Esophagus muscularis mucosa (tissue), 4 donors: ENCODE results near the gene VAPA. TPM values are rescaled to one million over a fixed set of nuclear protein-coding genes. Genes with fewer than 3 reads are reported as not detected.
A peak's percentile ranks its signal among the peaks of the same experiment; 100 is the strongest.

Experiments
- DNase-seq: peaks from one replicate; pipeline ENCODE4 v3.0.0-alpha.2; 2017; ENCODE audit errors: extremely low spot score
- H3K27ac ChIP-seq, 4 donors: fragments of 200-600 bp; sonication (generic); replicated peaks in 1 of 4; 1 replicate in 3 of 4; 2 replicates in 1 of 4; pipeline ENCODE4 v1.5.1; 2016 to 2019; ENCODE audit warnings: mild to moderate bottlenecking in 1 of 4
- H3K27me3 ChIP-seq, 4 donors: fragments of 200-600 bp; sonication (generic); one replicate each; pipeline versions ENCODE4 v1.5.1 to v1.6.0; 2016 to 2019
- H3K36me3 ChIP-seq, 4 donors: fragments of 200-600 bp; sonication (generic); one replicate each; pipeline ENCODE4 v1.5.1; 2016 to 2019
- H3K4me1 ChIP-seq, 4 donors: fragments of 200-600 bp; sonication (generic); one replicate each; pipeline ENCODE4 v1.5.1; 2016 to 2019
- H3K4me3 ChIP-seq, 4 donors: fragments of 200-600 bp; sonication (generic); 1 replicate in 2 of 4; 2 replicates in 2 of 4; pipeline ENCODE4 v1.5.1; 2016 to 2019; ENCODE audit warnings: mild to moderate bottlenecking in 4 of 4, moderate library complexity in 1 of 4
- H3K9me3 ChIP-seq, 4 donors: fragments of 200-600 bp; sonication (generic); 1 replicate in 3 of 4; 2 replicates in 1 of 4; pipeline ENCODE4 v1.5.1; 2016 to 2019
- EP300 ChIP-seq: sonication (generic); formaldehyde crosslinking; IDR thresholded peaks from one replicate; pipeline ENCODE4 v1.6.1; 2017; ENCODE audit warnings: antibody characterized with exemption
- POLR2A ChIP-seq: fragments of 450-650 bp; IDR thresholded peaks from one replicate; pipeline ENCODE4 v1.6.1; 2017; ENCODE audit warnings: antibody characterized with exemption, moderate library complexity, mild to moderate bottlenecking, low read depth
- POLR2AphosphoS5 ChIP-seq, 2 donors: sonication (generic); formaldehyde crosslinking; IDR thresholded peaks; one replicate each; pipeline ENCODE4 v1.6.1; 2017; ENCODE audit warnings: antibody characterized with exemption in 2 of 2
- WGBS: methylation state at CpG from one replicate; pipeline ENCODE4 v1.1.5; 2018; 5-methylcytosine and 5-hydroxymethylcytosine counted together
- intact Hi-C: fragments of 100-400 bp; cut with DNase I; formaldehyde crosslinking; loops from one replicate; pipeline ENCODE4 v1.15.1; 2023
- total RNA-seq, 4 donors: library from RNA; depleted of rRNA; stranded (reverse); fragments of >200 nt; gene quantifications; one replicate each; pipeline versions ENCODE4 v1.1.0 to v1.2.1, GENCODE V29; 2016
- TF ChIP-seq, protein P1 (sequence below), 3 experiments: fragments of 200-600 bp in 2 of 3; fragments of 450-650 bp in 1 of 3; sonication (generic) in 2 of 3; IDR thresholded peaks; one replicate each; pipeline ENCODE4 v1.5.1; 2017 to 2019; ENCODE audit warnings: antibody characterized with exemption in 3 of 3, mild to moderate bottlenecking in 2 of 3, moderate library complexity in 1 of 3

The VAPA gene
- total RNA-seq, 4 donors from 2014 or later: 198 to 336 (median 260) TPM

DNA sequence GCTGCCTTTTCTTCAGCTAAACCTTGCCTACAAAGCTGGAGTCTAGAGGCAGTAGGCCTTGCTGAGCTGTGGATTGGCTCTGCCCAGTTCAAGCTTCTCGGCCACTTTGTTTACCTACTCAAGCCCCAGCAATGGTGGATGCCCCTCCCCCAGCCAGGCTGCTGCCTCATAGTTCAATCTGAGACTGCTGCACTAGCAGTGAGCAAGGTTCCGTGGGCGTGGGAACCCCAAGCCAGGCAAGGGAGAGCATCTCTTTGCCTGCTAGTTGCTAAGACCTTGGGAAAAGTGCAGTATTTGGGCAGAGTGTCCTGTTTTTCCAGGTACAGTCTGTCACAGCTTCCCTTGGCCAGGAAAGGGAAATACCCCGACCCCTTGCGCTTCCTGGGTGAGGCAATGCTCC, 68.9 kb downstream of the VAPA start:
- peak; percentile 50 for DNase-seq
- Histone ChIP-seq H3K9me3 (no peaks in the 10 kb centered on the region), H3K36me3 (no peaks in the 10 kb centered on the region), H3K4me1 (peaks cover 0 to 3% (median 0%) of the 10 kb centered on the region in 4 donors), H3K27ac (no peak overlapping the region), H3K27me3 (no peaks in the 10 kb centered on the region), H3K4me3 (no peak overlapping the region)
- 100% methylated on average over 3 of the region's 5 CpGs for WGBS
- TF ChIP-seq POLR2A: no peak
- TF ChIP-seq EP300: no peak
- intact Hi-C loops: no loop called here

DNA sequence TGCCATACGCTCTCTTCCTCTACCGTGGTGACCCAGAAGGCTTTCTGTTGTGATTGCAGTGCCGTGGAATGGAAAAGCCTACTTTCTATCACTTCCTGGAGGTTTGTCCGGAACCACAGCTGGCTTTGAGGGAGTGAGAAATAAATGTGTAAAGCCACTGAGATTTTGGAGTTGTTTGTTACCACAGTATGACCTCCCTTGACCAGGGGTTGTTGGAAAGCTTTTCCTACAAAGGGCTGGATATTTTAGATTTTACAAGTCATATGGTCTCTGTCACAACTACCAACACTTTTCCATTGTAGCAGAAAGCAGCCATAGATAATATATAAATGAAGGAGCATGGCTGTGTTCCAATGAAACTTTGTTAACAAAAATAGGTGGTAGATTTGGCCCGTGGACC, 70.3 kb downstream of the VAPA start:
- WGBS: 63% methylated on average over 5 of the region's 5 CpGs
- TF ChIP-seq POLR2AphosphoS5 (IDR thresholded peaks at IDR 0.05) (no peak), EP300 (no peak), POLR2A (no peak)
- TF ChIP-seq, protein P1, sequence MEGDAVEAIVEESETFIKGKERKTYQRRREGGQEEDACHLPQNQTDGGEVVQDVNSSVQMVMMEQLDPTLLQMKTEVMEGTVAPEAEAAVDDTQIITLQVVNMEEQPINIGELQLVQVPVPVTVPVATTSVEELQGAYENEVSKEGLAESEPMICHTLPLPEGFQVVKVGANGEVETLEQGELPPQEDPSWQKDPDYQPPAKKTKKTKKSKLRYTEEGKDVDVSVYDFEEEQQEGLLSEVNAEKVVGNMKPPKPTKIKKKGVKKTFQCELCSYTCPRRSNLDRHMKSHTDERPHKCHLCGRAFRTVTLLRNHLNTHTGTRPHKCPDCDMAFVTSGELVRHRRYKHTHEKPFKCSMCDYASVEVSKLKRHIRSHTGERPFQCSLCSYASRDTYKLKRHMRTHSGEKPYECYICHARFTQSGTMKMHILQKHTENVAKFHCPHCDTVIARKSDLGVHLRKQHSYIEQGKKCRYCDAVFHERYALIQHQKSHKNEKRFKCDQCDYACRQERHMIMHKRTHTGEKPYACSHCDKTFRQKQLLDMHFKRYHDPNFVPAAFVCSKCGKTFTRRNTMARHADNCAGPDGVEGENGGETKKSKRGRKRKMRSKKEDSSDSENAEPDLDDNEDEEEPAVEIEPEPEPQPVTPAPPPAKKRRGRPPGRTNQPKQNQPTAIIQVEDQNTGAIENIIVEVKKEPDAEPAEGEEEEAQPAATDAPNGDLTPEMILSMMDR (IDR thresholded peaks at IDR 0.05): no peak
- intact Hi-C loops: no loop called here
- Histone ChIP-seq H3K9me3 (no peaks in the 10 kb centered on the region), H3K27me3 (no peaks in the 10 kb centered on the region), H3K36me3 (no peaks in the 10 kb centered on the region), H3K4me1 (peaks cover 0 to 8% (median 0%) of the 10 kb centered on the region in 4 donors), H3K27ac (no peak overlapping the region), H3K4me3 (no peak overlapping the region)
- no peak for DNase-seq

DNA sequence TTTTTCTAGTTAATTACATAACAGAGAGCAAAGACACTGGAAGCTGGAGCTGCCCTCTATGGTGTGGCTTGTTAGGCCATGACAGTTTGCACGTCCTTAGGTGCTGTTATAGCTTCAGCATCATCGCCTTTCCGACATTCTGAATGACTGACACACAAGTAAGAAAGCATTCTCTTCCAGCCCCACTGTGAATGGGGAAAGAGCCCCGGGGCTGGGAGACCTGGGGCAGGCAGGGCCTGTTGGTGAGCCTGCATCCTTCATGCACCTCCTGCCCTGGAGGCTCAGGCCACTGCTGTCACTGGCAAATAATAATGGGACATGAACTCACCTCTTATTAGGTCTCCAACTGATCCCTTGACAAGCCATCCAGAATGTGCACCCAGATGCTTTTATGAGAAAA, 71.8 kb downstream of the VAPA start:
- Histone ChIP-seq H3K27me3 (no peaks in the 10 kb centered on the region), H3K4me3 (no peak overlapping the region), H3K9me3 (no peaks in the 10 kb centered on the region), H3K27ac (no peak overlapping the region), H3K36me3 (no peaks in the 10 kb centered on the region), H3K4me1 (peaks cover 0 to 8% (median 0%) of the 10 kb centered on the region in 4 donors)
- WGBS: 84% methylated on average over 4 of the region's 4 CpGs
- TF ChIP-seq, protein P1 (IDR thresholded peaks at IDR 0.05): no peak
- TF ChIP-seq EP300 (no peak), POLR2AphosphoS5 (IDR thresholded peaks at IDR 0.05) (no peak), POLR2A (no peak)
- DNase-seq: peak; percentile 45
- intact Hi-C loops: no loop called here

DNA sequence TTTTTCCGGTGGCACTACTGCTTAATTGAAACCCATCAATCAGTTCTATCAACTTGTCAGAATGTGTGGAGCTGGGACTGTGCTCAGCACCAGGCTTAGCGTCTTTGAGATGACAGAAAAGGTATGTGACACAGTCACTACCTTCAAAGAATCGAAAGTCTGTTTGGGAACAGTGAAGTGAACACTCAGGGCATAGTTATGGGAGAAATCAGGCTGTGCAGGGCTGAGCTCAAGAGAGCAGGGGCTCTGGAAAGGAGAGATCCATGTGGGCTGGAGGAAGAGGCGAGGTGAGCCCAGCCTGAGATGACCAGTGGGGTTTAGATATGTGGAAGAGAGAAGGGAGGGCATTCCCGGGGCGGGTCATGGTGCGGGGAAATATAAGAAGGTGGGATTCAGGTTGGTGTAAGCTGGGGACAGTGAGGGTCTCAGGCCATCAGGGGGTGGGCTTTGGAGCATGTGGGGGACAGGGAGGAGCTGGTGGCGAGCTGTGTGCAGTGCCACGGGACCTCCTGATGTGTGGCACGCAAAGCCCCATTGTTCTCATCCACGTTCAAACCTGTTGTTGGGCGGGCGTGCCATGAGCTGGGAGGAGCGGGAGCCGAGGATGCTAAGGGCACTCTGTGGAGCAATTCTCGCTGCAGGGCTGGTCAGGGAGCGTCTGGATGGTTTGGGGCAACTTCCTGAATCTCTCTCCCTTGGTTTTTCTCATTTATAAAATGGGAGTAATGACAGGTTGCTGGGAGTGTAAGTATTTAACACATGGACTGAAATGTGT, 72.5 kb downstream of the VAPA start:
- DNase-seq: peak; percentile 75
- TF ChIP-seq POLR2AphosphoS5 (IDR thresholded peaks at IDR 0.05) (no peak), EP300 (no peak), POLR2A (no peak)
- TF ChIP-seq, protein P1 (IDR thresholded peaks at IDR 0.05): no peak
- WGBS: 83% methylated on average over 15 of the region's 17 CpGs

DNA sequence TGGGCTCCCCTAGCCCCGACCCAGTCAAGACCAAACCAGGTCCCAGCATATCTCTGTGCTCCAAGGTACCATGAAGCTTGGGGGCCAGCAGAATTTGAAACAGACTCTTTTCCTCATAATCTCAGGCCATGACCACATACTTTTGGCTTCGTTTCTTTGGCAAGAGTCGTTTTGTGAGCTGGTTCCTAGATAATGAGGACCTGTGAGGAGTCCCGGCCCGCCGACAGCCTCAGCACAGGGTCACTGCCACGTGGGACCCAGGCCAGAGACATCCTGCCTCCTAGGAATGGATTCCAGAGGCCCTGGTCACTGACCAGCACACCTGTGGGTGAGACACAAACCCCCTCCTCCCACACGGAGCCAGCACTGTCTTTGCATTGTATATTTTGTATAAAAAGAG, 73.5 kb downstream of the VAPA start:
- Histone ChIP-seq H3K27ac (no peak overlapping the region), H3K4me3 (no peak overlapping the region), H3K36me3 (no peaks in the 10 kb centered on the region), H3K4me1 (peaks cover 0 to 8% (median 0%) of the 10 kb centered on the region in 4 donors), H3K27me3 (peaks cover 0 to 8% (median 0%) of the 10 kb centered on the region in 4 donors), H3K9me3 (no peaks in the 10 kb centered on the region)
- no peak for TF ChIP-seq EP300
- 54% methylated on average over 6 of the region's 8 CpGs for WGBS
- intact Hi-C loops: no loop called here
- peak; percentile 90 for DNase-seq

More for the DNA sequence above, 72.5 kb downstream of the VAPA start:
- H3K4me3 ChIP-seq: no peak overlapping the region
- H3K27me3 ChIP-seq: peaks cover 0 to 3% (median 0%) of the 10 kb centered on the region in 4 donors
- intact Hi-C loops: no loop called here
- no peaks in the 10 kb centered on the region for H3K9me3 ChIP-seq
- no peaks in the 10 kb centered on the region for H3K36me3 ChIP-seq
- H3K4me1 ChIP-seq: peaks cover 0 to 8% (median 0%) of the 10 kb centered on the region in 4 donors
- H3K27ac ChIP-seq: no peak overlapping the region
